HS-27A (cell line): ENCODE results near the gene ANKS1B.

Experiments
- DNase-seq: peaks from one replicate; pipeline ENCODE4 v3.0.0-alpha.2; 2012; ENCODE audit warnings: low read depth, missing footprints

The ANKS1B gene

GRCh38 chr12:99122959-99123358, 861.8 kb downstream of the ANKS1B start:
- DNase-seq, result no peak

- no peak for DNase-seq
Measured at GRCh38 chr12:99122496-99122895, 862.2 kb downstream of the ANKS1B start.

- DNase-seq, result no peak
Measured at GRCh38 chr12:99121546-99121945, 863.2 kb downstream of the ANKS1B start.

GRCh38 chr12:99119943-99120342, 864.8 kb downstream of the ANKS1B start:
- no peak for DNase-seq

DNA sequence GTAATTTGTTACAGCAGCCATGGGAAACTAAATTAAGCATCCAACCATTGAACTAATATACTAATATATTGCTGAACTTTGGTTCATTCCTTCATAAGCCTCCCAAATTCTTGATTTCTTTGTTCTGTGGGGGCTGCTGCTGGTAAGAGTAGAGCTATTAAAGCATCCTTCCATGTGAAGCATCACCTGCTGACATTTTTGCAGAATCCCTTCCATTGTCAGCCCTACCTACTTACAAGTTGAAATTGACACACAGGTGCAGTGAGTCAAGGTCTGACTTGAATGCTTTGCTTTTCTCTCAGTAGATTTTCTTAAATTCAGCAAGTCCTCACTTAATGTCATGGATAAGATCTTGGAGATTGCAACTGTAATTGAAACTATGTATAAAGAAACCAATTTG, 865.3 kb downstream of the ANKS1B start:
- no peak for DNase-seq

- no peak for DNase-seq
Measured at GRCh38 chr12:99111600-99111999, 873.1 kb downstream of the ANKS1B start.

GRCh38 chr12:99110868-99111267, 873.9 kb downstream of the ANKS1B start:
- DNase-seq, result no peak

DNA sequence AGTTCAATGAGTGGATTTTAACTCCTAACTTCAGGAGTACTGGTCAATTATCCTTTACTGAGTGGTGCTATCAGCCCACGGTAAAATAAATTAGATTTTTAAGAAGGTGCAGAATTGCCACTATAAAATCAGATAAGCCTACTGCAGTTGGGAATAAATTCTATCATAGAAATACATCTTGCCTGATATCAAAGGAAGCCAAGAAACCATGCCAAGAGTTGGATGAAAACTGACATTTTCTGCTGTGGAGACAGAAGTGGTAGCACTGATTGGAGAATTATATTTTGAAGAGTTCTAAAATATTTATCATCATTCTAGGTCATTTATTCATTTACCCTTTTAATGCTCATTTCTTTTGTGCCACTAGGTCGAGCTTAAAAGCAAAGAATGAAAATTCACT, 874.5 kb downstream of the ANKS1B start:
- no peak for DNase-seq

GRCh38 chr12:99108924-99109323, 875.8 kb downstream of the ANKS1B start:
- DNase-seq, result no peak

DNA sequence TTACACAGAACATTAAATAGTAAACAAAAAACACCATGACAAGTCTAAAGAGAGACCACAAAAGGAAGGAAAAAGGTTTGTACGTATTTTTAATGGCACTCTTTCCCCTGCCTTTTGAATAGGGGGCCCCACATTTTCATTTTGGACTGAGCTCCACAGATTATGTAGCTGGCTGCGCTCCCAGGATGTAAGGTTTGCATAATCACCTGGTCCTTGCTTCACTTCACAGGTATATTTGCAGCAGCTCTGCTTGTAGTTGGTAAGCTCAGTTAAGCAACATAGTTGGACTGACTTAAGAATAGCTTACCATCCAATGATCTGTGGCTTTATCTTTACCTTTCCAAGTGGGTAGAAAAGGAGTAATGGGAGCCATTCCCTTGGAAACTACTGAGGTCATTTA, 885.0 kb downstream of the ANKS1B start:
- no peak for DNase-seq

DNA sequence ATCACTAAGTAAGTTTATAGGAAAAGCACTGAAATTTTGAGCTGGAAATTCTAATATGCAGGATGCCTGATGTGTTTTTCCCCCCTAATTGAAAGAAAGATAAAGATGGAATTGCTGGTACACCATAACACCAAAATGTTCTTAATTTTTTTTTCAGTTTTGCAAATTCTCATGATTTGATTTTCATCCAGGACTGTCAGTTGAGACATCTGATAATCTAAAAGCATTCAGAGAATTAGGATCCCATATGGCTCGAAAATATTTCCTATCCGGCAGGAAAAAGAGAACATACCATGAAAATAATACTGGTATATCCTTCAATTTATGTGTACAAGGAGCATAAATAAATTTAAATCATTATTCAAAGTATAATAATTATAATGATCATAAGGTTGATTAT, 887.6 kb downstream of the ANKS1B start:
- no peak for DNase-seq

DNA sequence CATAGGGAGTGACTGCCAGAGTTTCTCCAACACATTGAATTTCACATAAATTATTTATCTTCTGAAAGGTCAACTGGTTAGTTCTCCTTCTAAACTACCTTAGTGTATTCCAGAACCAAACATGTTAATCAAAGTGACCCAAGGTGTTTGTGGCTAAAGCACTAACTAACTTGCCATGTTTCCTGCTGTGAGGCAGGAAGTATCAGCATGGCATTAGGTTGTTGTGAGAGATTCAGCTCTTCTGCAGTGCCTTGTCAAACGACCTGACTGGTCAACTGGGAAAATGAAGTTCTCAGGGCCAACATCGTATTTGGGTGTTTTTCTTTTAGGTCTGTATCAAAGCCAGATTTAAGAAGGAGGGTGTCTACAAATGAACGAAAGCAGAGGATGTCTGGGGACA, 891.6 kb downstream of the ANKS1B start:
- DNase-seq, result no peak

DNA sequence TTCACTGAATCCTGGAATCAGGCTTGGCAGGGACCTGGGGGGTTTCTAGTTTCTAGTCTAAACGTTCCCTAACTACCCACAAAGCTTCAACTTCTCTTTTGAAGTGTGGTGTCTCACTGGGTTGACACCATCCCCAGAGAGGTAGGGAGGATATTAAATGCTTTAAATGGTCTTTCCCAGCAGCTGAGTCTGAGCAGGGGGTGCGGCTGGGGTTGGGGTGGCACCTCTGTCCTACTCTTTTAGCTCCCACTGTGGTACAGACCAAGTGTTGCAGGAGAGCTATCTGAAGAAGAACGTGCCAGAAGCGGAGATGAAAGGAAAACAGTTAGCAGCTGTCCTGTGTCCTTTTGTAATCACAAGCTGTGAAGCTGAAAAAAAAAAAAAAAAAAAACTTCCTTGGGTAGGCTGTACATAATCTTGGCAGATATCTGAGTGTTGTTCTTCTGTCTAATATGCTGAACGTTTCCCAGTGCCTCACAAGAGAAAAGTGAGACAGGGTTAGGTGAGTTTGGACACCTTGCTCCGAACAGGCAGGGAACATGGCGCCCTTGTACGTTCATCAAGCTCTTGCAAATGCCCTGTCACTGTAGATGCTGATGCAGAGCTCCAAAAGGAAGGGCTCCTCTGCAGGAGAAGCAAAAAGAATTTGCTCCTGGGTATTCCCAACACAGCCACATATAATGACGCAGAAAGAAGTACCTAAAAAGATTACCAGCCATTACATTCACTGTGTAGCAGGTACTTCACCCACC, 892.5 kb downstream of the ANKS1B start:
- no peak for DNase-seq

- DNase-seq, result no peak
Measured at GRCh38 chr12:99087278-99087677, 897.5 kb downstream of the ANKS1B start.

- no peak for DNase-seq
Measured at GRCh38 chr12:99079811-99080210, 904.9 kb downstream of the ANKS1B start.

DNA sequence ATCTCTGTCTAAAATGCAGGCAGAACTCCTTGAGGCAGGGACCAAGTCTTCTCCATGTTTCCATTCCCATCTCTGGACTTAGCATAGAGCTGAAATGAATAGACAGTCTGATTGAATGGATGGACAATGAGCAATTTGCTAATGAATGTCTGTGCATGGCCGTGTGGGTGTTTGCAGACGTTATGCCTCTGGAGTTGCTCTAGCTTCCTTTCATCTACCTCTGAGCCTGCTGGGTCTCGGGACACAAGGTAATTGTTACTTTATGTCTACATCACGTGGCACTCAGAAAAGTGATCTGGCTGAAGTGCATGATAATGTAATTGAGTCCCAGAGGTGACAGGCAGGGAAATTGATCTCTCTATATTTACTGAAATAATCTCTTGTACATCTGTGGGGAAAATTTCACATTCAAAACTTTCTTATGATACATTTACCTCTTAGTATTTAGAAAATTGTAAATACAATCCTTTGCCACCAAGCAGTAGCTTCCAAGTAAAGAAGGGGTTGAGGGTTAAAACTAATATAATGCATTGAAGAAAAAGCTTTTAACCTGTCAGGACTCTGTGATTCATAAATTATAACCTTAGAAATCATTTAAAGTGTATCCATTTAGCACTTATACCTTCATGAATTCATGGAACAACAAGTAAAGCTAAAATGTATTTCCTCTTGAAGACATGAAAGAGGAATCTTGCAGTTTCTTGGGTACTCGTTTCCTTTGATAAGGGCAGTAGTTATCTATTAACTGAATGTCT, 915.6 kb downstream of the ANKS1B start:
- DNase-seq, result no peak

- no peak for DNase-seq
Measured at GRCh38 chr12:99067171-99067785, 917.5 kb downstream of the ANKS1B start.

- DNase-seq, result no peak
Measured at GRCh38 chr12:99066726-99067125, 918.0 kb downstream of the ANKS1B start.

DNA sequence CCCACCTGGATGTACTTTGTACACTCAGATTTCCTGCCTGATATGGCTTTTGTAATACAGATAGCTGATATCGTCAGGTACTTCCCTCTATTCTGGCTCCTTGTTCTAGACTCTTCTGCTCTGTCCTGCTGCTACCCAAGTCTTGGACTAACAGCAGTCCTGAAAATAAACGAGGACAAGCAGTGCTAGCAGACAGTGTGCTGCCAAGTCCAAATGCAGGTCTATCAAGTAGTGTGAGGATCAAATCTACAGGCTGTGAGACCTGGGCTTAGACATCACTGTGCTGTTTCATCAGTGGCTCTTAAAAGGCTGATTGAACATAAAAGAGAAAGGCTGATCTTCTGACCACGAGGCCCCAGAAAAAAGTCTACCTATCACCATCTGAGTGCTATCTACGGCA, 921.6 kb downstream of the ANKS1B start:
- DNase-seq, result no peak

DNA sequence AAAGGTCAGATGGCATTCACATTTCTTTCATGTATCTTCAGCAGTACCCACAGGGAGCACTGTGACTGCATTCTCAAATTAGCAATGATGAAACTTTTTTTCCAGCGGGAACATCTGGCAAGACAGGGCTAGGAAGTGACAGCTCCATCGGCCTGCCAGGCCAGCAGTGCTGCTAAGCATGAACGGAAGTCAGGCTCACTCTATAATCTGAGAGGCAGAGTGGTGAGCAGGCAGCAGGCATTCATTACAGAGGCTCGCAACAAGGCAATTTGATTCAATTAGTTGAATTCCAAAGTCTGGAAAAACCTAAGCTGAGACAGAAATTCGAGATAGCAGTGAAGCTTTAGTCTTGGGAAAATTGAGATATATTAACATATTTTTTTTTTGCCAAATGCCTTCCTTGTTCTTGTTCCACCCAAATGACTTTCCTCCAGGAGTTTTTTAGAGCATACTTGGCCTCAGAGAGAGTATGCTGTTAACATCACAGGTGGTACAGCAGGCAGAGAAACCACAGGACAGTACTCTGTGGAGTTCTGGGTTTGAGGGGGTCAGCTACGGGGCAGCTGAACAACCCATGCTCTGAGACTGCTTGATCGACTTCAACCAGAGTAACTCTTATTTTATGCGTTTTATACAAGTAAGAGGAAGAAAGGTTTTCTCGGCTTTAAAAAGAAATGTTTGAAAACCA, 924.8 kb downstream of the ANKS1B start:
- DNase-seq, result no peak

DNA sequence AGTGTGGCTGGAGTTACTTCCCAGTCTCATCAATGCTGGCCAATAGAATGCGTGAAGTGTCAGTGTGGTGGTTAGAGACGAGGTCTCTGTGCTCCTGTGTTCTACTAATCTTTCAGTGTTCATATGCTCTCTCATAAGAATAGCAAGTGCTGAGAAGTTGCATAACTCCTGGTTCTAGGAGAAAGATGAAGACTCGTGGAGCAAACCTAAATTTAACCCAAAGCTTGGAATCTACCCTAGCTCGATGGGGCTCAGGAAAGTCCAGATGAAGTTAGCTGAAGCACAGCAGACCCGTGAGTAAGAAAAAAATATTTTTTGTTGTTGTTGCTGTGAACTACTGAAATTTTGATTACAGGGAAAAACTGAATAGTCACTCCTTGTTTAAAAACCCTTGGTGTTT, 927.1 kb downstream of the ANKS1B start:
- no peak for DNase-seq

DNA sequence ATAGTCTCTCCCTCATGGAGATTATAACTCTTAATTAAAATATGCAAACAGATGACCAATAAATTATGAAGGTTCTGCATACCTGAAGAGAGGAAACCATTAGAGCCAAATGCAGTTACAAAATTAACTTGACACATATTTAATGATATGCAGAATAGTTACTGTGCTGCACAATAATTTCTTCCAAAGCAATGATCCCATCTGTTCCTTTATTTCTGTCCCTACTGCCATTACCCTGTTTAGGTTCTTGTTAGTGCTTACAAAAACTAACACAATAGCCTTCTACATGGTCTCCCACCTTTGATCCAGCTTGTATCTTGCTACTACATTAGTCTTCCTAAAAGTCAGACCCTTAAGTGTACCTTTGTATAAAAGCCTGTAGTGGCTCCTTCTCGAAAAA, 928.5 kb downstream of the ANKS1B start:
- no peak for DNase-seq

DNA sequence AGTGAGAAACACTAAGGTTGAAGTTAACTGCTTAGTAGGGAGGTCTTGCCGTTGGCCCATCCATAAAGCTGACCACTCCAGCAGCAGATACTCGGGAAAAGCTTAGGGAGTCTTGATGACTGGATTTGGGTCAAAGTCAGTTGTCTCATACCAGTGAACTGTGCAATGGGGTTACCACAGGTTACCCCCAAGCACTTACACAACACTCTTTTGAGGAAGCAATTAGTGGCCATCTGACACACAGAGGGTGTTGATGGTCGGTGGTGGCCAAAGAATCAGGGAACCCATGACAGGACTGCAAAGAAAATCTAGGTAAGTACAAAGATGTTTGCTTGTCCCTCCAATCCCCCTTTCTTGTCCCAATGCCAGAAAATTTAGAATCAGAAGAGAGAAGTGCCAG, 929.4 kb downstream of the ANKS1B start:
- no peak for DNase-seq
